H1 (cell line): ENCODE data around the gene UGT1A8. TPM values are rescaled to one million over a fixed set of nuclear protein-coding genes. Genes with fewer than 3 reads are reported as not detected.

Experiments
- CTCF ChIA-PET: fragments of 300-600 bp; sonication (Branson Sonifier 250); formaldehyde crosslinking; loops from one replicate; lab custom pipeline; 2021; ENCODE audit not compliant: partially characterized antibody; lab: Charles Lee
- POLR2A ChIA-PET: fragments of 300-600 bp; sonication (Branson Sonifier 250); formaldehyde crosslinking; loops from one replicate; lab custom pipeline; 2021; ENCODE audit warnings: inconsistent platforms; ENCODE audit not compliant: partially characterized antibody; lab: Charles Lee
- DNase-seq, 2 experiments: peaks; one replicate each; pipeline versions ENCODE4 v3.0.0 to v3.0.0-alpha.2; 2010 to 2022; ENCODE audit warnings: low spot score in 2 of 2, low read depth in 1 of 2, mixed read lengths in 1 of 2
- FAIRE-seq: peaks from 2 replicates; lab custom pipeline; 2011; peaks lifted over from hg19 to GRCh38; lab: Jason Lieb, UNC
- H2AFZ ChIP-seq: 2 replicates; pipeline ENCODE4 v1.8.1; 2012; ENCODE audit warnings: low read length, inconsistent platforms
- H2AK5ac ChIP-seq: 2 replicates; pipeline ENCODE4 v1.6.1; 2013; ENCODE audit warnings: low read depth, low read length
- H2BK120ac ChIP-seq: replicated peaks from 2 replicates; pipeline ENCODE3; 2013; ENCODE audit warnings: low read depth, low read length, inconsistent platforms
- H2BK12ac ChIP-seq: 2 replicates; pipeline ENCODE4 v1.6.1; 2013; ENCODE audit warnings: low read depth, low read length
- H2BK15ac ChIP-seq: 2 replicates; pipeline ENCODE4 v1.6.1; 2013; ENCODE audit warnings: low read length
- H2BK20ac ChIP-seq: 2 replicates; pipeline ENCODE4 v1.6.1; 2013; ENCODE audit warnings: low read length
- H2BK5ac ChIP-seq: 2 replicates; pipeline ENCODE4 v1.6.1; 2013; ENCODE audit warnings: low read depth, low read length
- H3K14ac ChIP-seq: 2 replicates; pipeline ENCODE4 v1.6.1; 2013; ENCODE audit warnings: inconsistent platforms; ENCODE audit not compliant: insufficient read length
- H3K18ac ChIP-seq: 2 replicates; pipeline ENCODE4 v1.6.1; 2013; ENCODE audit warnings: low read length; ENCODE audit errors: extremely low read depth
- H3K23ac ChIP-seq: 2 replicates; pipeline ENCODE4 v1.6.1; 2013; ENCODE audit warnings: inconsistent platforms; ENCODE audit not compliant: insufficient read length
- H3K23me2 ChIP-seq: 2 replicates; pipeline ENCODE4 v1.6.1; 2013; ENCODE audit warnings: low read depth, low read length
- H3K27ac ChIP-seq: 2 replicates; pipeline ENCODE4 v1.6.1; 2011; ENCODE audit warnings: low read depth, low read length, inconsistent platforms
- H3K27me3 ChIP-seq, 4 experiments: replicated peaks in 1 of 4; 1 replicate in 1 of 4; 2 replicates in 3 of 4; pipeline versions ENCODE4 v1.6.1 to v1.8.1; 2011 to 2013; ENCODE audit warnings: low read length in 3 of 4, mild to moderate bottlenecking in 3 of 4, inconsistent platforms in 2 of 4, mixed read lengths in 2 of 4, moderate library complexity in 1 of 4; ENCODE audit not compliant: control insufficient read depth in 3 of 4, insufficient read depth in 3 of 4; ENCODE audit errors: extremely low read depth in 1 of 4
- H3K36me3 ChIP-seq, 4 experiments: 2 replicates each; pipeline versions ENCODE4 v1.6.1 to v1.8.1; 2011 to 2013; ENCODE audit warnings: mild to moderate bottlenecking in 4 of 4, low read length in 3 of 4, moderate library complexity in 2 of 4, control low read depth in 1 of 4, inconsistent platforms in 1 of 4; ENCODE audit not compliant: insufficient read depth in 4 of 4, control insufficient read depth in 2 of 4
- H3K4ac ChIP-seq: replicated peaks from 2 replicates; pipeline ENCODE3; 2013; ENCODE audit warnings: low read length, low read depth, mixed read lengths, inconsistent platforms; ENCODE audit not compliant: insufficient read length
- H3K4me1 ChIP-seq, 4 experiments: replicated peaks in 1 of 4; 1 replicate in 1 of 4; 2 replicates in 3 of 4; pipeline versions ENCODE4 v1.6.1 to v1.8.1; 2011 to 2013; ENCODE audit warnings: low read length in 3 of 4, inconsistent platforms in 2 of 4, mixed read lengths in 1 of 4; ENCODE audit not compliant: insufficient read depth in 4 of 4, control insufficient read depth in 3 of 4
- H3K4me2 ChIP-seq, 2 experiments: 2 replicates each; pipeline versions ENCODE4 v1.6.1 to v1.8.1; 2011 to 2013; ENCODE audit warnings: low read depth in 2 of 2, low read length in 2 of 2, control low read depth in 1 of 2, inconsistent platforms in 1 of 2, mild to moderate bottlenecking in 1 of 2; ENCODE audit not compliant: insufficient read depth in 1 of 2
- H3K4me3 ChIP-seq, 4 experiments: fragments of 200-600, 300-600 bp in 1 of 4; sonication (generic), shearing (Covaris generic), sonication (Bioruptor Twin) in 1 of 4; 2 replicates each; pipeline versions ENCODE4 v1.5.1 to v1.8.1; 2011 to 2016; ENCODE audit warnings: low read length in 4 of 4, low read depth in 3 of 4, control low read depth in 2 of 4, inconsistent platforms in 2 of 4, mild to moderate bottlenecking in 2 of 4, mixed read lengths in 1 of 4, moderate library complexity in 1 of 4; ENCODE audit not compliant: insufficient read depth in 2 of 4; ENCODE audit errors: extremely low read depth in 1 of 4
- H3K56ac ChIP-seq: replicated peaks from 2 replicates; pipeline ENCODE3; 2013; ENCODE audit warnings: low read depth, mild to moderate bottlenecking, mixed read lengths, low read length, inconsistent platforms; ENCODE audit not compliant: insufficient read length
- H3K79me1 ChIP-seq: 2 replicates; pipeline ENCODE4 v1.6.1; 2013; ENCODE audit warnings: low read depth, low read length, control low read depth
- H3K79me2 ChIP-seq, 2 experiments: 2 replicates each; pipeline versions ENCODE4 v1.6.1 to v1.8.1; 2012 to 2013; ENCODE audit warnings: low read length in 2 of 2, mild to moderate bottlenecking in 2 of 2, inconsistent platforms in 1 of 2; ENCODE audit not compliant: insufficient read depth in 2 of 2, control insufficient read depth in 1 of 2
- H3K9ac ChIP-seq, 4 experiments: replicated peaks in 1 of 4; 1 replicate in 1 of 4; 2 replicates in 3 of 4; pipeline versions ENCODE4 v1.6.1 to v1.8.1; 2011 to 2013; ENCODE audit warnings: low read depth in 3 of 4, low read length in 3 of 4, control low read depth in 2 of 4, mild to moderate bottlenecking in 2 of 4, moderate library complexity in 2 of 4, inconsistent platforms in 1 of 4; ENCODE audit errors: extremely low read depth in 1 of 4
- H3K9me3 ChIP-seq, 2 experiments: 2 replicates each; pipeline versions ENCODE4 v1.6.1 to v1.8.1; 2012 to 2013; ENCODE audit warnings: mild to moderate bottlenecking in 2 of 2, moderate library complexity in 2 of 2, control low read depth in 1 of 2, inconsistent platforms in 1 of 2, low read depth in 1 of 2, low read length in 1 of 2, mixed read lengths in 1 of 2; ENCODE audit not compliant: insufficient read depth in 2 of 2
- H4K20me1 ChIP-seq, 2 experiments: replicated peaks in 1 of 2; 2 replicates each; pipeline versions ENCODE3 to v1.8.1; 2011 to 2013; ENCODE audit warnings: inconsistent platforms in 2 of 2, low read length in 2 of 2, mild to moderate bottlenecking in 1 of 2; ENCODE audit not compliant: insufficient read depth in 2 of 2, control insufficient read depth in 1 of 2
- H4K5ac ChIP-seq: 2 replicates; pipeline ENCODE4 v1.6.1; 2013; ENCODE audit warnings: low read length, low read depth, mixed read lengths, inconsistent platforms; ENCODE audit not compliant: insufficient read length
- H4K8ac ChIP-seq: 2 replicates; pipeline ENCODE4 v1.8.0; 2013; ENCODE audit warnings: mild to moderate bottlenecking, moderate library complexity, low read length, inconsistent platforms; ENCODE audit not compliant: insufficient read depth; ENCODE audit errors: extremely low read depth
- H4K91ac ChIP-seq: replicated peaks from 2 replicates; pipeline ENCODE3; 2013; ENCODE audit warnings: low read length, mixed read lengths, inconsistent platforms; ENCODE audit not compliant: insufficient read length
- EGR1 ChIP-seq: IDR thresholded peaks from 2 replicates; pipeline ENCODE4 v1.6.1; 2011; ENCODE audit warnings: low read depth, low read length, borderline replicate concordance
- GABPA ChIP-seq: IDR thresholded peaks from 2 replicates; pipeline ENCODE4 v1.6.1; 2011; ENCODE audit warnings: mild to moderate bottlenecking, low read length, moderate library complexity, borderline replicate concordance; ENCODE audit not compliant: insufficient read depth
- GTF2F1 ChIP-seq: IDR thresholded peaks from 2 replicates; pipeline ENCODE4 v1.6.1; 2012; ENCODE audit warnings: low read depth, low read length, improper control_type of control experiment, borderline replicate concordance
- HDAC2 ChIP-seq, 2 experiments: fragments of 300-600 bp in 1 of 2; sonication (generic) in 1 of 2; IDR thresholded peaks; 2 replicates each; pipeline ENCODE4 v1.6.1; 2011 to 2012; ENCODE audit warnings: low read depth in 2 of 2, low read length in 2 of 2, mild to moderate bottlenecking in 2 of 2, moderate library complexity in 2 of 2, borderline replicate concordance in 1 of 2, inconsistent platforms in 1 of 2
- MAFK ChIP-seq: IDR thresholded peaks from 2 replicates; pipeline ENCODE4 v1.6.1; 2012; ENCODE audit warnings: low read depth, mild to moderate bottlenecking, improper control_type of control experiment, low read length
- NRF1 ChIP-seq: IDR thresholded peaks from 2 replicates; pipeline ENCODE4 v1.6.1; 2011; ENCODE audit warnings: mild to moderate bottlenecking, low read depth, low read length, improper control_type of control experiment
- SIX5 ChIP-seq: IDR thresholded peaks from 2 replicates; pipeline ENCODE4 v1.6.1; 2011; ENCODE audit warnings: mild to moderate bottlenecking, low read depth, low read length
- TBP ChIP-seq: IDR thresholded peaks from 2 replicates; pipeline ENCODE4 v1.6.1; 2011; ENCODE audit warnings: low read depth, low read length, improper control_type of control experiment
- WGBS, 2 experiments: shearing (Covaris generic) in 1 of 2; methylation state at CpG; one replicate each; pipeline versions ENCODE4 v1.1.6 to v1.1.7; 2013 to 2015; ENCODE audit warnings: low lambda C conversion rate in 2 of 2, mixed read lengths in 2 of 2, inconsistent platforms in 1 of 2, low coverage in 1 of 2, missing lambda C conversion rate in 1 of 2; ENCODE audit not compliant: insufficient replicate concordance in 2 of 2, insufficient coverage in 1 of 2, insufficient read length in 1 of 2; ENCODE audit errors: extremely low coverage in 1 of 2, missing lambda C conversion rate in 1 of 2; 5-methylcytosine and 5-hydroxymethylcytosine counted together
- polyA plus RNA-seq, 7 experiments: library from polyadenylated mRNA; depleted of rRNA in 3 of 7; stranded (reverse) in 5 of 7; unstranded in 2 of 7; fragments of >200 nt in 5 of 7; fragments of 200-250 nt in 2 of 7; gene quantifications; 1 replicate in 5 of 7; 2 replicates in 1 of 7; 4 replicates in 1 of 7; pipeline versions ENCODE4 v1.2.1 to v1.2.3, GENCODE V29; 2011 to 2013; ENCODE audit warnings: missing spikeins in 2 of 7, mixed read lengths in 2 of 7
- total RNA-seq: library from RNA; stranded (reverse); fragmentation: NEBNext Ultra II Directional; extraction: Animal tissue kit (Norgen Biotek cat#: 25700); gene quantifications from 2 replicates; pipeline ENCODE4 v1.2.1, GENCODE V29; 2021
- TF ChIP-seq, protein P1 (sequence below): IDR thresholded peaks from 2 replicates; pipeline ENCODE4 v1.6.1; 2012; ENCODE audit warnings: low read length, inconsistent platforms
- TF ChIP-seq, protein P2 (sequence below), 3 experiments: IDR thresholded peaks; 1 replicate in 2 of 3; 2 replicates in 1 of 3; pipeline versions ENCODE4 v1.5.1 to v1.6.1; 2011; ENCODE audit warnings: low read length in 3 of 3, mild to moderate bottlenecking in 3 of 3, inconsistent platforms in 2 of 3, low read depth in 1 of 3, moderate library complexity in 1 of 3; ENCODE audit not compliant: insufficient read depth in 1 of 3; ENCODE audit errors: control extremely low read depth in 1 of 3

UGT1A8 gene
- total and polyA plus RNA-seq, 2 of the 8 experiments (the other 6 are each of a cell fraction or from before 2014, with no cell fraction given), result not detected

DNA sequence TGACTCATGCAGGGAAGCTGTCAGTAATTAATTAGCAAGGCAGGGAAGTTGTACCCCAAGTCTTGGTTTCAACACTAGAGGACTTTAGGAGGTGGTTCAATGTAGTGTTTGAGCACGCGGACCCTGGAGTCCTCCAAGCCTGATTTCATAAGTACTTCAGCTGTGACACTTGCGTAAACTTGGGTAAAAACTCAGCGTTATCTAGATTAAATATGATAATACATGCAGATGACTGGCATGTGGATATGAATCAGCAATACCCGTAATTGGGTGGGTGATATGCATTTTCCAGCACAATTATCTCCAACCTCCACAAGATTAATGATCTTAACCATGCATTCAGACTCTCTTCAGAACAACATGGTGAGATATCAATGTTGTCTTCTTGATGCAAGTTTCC, 69.5 kb downstream of the UGT1A8 start:
- no peak overlapping the region for H4K5ac ChIP-seq
- no peak overlapping the region for H3K56ac ChIP-seq
- H4K8ac ChIP-seq, result no peak overlapping the region
- H2BK15ac ChIP-seq, result no peak overlapping the region
- H3K4me1 ChIP-seq, result peaks cover 0 to 7% (median 2%) of the 10 kb centered on the region in 4 experiments; a peak in 1 of 7 replicates
- no peak overlapping the region for H3K23ac ChIP-seq
- H4K91ac ChIP-seq, result no peak overlapping the region
- H3K4me2 ChIP-seq, result no peak overlapping the region
- FAIRE-seq (no peak), DNase-seq (no peak)
- H2BK20ac ChIP-seq, result no peak overlapping the region
- H3K36me3 ChIP-seq, result no peaks in the 10 kb centered on the region
- H3K79me2 ChIP-seq, result no peaks in the 10 kb centered on the region
- no peak overlapping the region for H3K4me3 ChIP-seq
- no peak overlapping the region for H3K27ac ChIP-seq
- H3K23me2 ChIP-seq, result peaks cover 2% of the 10 kb centered on the region; the same call in 1 of the 2 replicates
- no peak overlapping the region for H2AK5ac ChIP-seq
- no peak overlapping the region for H3K9ac ChIP-seq
- no peak overlapping the region for H2BK120ac ChIP-seq
- H4K20me1 ChIP-seq, result no peaks in the 10 kb centered on the region
- no peak overlapping the region for H2BK5ac ChIP-seq
- WGBS, 2 experiments, result 84% methylated on average over 5 of the region's 5 CpGs; no CpG with 5 or more reads in 1 of the 2 experiments
- no peak overlapping the region for H3K18ac ChIP-seq
- no peaks in the 10 kb centered on the region for H3K79me1 ChIP-seq
- no peaks in the 10 kb centered on the region for H3K9me3 ChIP-seq
- CTCF ChIA-PET, result no interaction called here
- POLR2A ChIA-PET, result no interaction called here
- H3K27me3 ChIP-seq, result no peaks in the 10 kb centered on the region
- no peak overlapping the region for H3K4ac ChIP-seq
- no peak overlapping the region for H3K14ac ChIP-seq
- H2AFZ ChIP-seq, result no peak overlapping the region
- H2BK12ac ChIP-seq, result no peak overlapping the region
- TF ChIP-seq, protein P1, sequence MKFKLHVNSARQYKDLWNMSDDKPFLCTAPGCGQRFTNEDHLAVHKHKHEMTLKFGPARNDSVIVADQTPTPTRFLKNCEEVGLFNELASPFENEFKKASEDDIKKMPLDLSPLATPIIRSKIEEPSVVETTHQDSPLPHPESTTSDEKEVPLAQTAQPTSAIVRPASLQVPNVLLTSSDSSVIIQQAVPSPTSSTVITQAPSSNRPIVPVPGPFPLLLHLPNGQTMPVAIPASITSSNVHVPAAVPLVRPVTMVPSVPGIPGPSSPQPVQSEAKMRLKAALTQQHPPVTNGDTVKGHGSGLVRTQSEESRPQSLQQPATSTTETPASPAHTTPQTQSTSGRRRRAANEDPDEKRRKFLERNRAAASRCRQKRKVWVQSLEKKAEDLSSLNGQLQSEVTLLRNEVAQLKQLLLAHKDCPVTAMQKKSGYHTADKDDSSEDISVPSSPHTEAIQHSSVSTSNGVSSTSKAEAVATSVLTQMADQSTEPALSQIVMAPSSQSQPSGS, result no peak
- TF ChIP-seq EGR1 (no peak), GABPA (no peak), HDAC2 (IDR thresholded peaks at IDR 0.05; ENCODE audit: borderline replicate concordance in 1 of 2, low read depth in 2 of 2, low read length in 2 of 2) (no peak), NRF1 (no peak), GTF2F1 (no peak), SIX5 (no peak), TBP (no peak), MAFK (no peak)
- TF ChIP-seq, protein P2, sequence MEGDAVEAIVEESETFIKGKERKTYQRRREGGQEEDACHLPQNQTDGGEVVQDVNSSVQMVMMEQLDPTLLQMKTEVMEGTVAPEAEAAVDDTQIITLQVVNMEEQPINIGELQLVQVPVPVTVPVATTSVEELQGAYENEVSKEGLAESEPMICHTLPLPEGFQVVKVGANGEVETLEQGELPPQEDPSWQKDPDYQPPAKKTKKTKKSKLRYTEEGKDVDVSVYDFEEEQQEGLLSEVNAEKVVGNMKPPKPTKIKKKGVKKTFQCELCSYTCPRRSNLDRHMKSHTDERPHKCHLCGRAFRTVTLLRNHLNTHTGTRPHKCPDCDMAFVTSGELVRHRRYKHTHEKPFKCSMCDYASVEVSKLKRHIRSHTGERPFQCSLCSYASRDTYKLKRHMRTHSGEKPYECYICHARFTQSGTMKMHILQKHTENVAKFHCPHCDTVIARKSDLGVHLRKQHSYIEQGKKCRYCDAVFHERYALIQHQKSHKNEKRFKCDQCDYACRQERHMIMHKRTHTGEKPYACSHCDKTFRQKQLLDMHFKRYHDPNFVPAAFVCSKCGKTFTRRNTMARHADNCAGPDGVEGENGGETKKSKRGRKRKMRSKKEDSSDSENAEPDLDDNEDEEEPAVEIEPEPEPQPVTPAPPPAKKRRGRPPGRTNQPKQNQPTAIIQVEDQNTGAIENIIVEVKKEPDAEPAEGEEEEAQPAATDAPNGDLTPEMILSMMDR (IDR thresholded peaks at IDR 0.05; ENCODE audit: control extremely low read depth in 1 of 3, insufficient read depth in 1 of 3, low read depth in 1 of 3, low read length in 3 of 3), result no peak
